ENCODE measurements around the gene LAMB1.
"Not testable (repeated sequence)": the region's sequence is repeated elsewhere in the genome, so short reads cannot be mapped to it uniquely, and the experiment has no call there.

Gene LAMB1

DNA sequence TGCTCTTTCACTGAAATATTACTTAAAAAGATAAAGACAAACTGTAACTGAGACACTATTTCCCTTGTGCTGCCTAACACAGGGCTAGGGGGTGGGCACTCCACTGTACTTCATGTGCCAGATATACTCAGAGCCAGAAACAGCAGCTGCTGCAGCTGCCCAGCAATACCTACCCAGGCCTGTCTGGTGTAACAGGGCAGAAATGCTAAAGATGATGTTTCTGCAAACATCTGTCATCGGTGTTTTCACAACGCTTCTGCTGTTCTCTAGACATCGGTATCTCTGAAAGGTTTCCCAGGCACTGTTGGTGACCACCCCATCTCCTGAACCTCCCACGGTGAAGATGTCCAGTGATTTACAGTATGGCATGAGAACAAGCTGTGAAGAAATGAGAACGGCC is 42.7 kb downstream of the LAMB1 start:
- TF ChIP-seq, protein P1, sequence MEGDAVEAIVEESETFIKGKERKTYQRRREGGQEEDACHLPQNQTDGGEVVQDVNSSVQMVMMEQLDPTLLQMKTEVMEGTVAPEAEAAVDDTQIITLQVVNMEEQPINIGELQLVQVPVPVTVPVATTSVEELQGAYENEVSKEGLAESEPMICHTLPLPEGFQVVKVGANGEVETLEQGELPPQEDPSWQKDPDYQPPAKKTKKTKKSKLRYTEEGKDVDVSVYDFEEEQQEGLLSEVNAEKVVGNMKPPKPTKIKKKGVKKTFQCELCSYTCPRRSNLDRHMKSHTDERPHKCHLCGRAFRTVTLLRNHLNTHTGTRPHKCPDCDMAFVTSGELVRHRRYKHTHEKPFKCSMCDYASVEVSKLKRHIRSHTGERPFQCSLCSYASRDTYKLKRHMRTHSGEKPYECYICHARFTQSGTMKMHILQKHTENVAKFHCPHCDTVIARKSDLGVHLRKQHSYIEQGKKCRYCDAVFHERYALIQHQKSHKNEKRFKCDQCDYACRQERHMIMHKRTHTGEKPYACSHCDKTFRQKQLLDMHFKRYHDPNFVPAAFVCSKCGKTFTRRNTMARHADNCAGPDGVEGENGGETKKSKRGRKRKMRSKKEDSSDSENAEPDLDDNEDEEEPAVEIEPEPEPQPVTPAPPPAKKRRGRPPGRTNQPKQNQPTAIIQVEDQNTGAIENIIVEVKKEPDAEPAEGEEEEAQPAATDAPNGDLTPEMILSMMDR (IDR thresholded peaks at IDR 0.05; ENCODE audit: low read depth, low read length), result no peak
- no peak overlapping the region for H3K4me3 ChIP-seq (ENCODE audit: low read depth, low read length)
- peaks cover 100% of the 10 kb centered on the region for H3K36me3 ChIP-seq
- DNase-seq, result no peak
- no peaks in the 10 kb centered on the region for H3K9me3 ChIP-seq
- no peaks in the 10 kb centered on the region for H3K27me3 ChIP-seq
- H3K4me1 ChIP-seq, result no peaks in the 10 kb centered on the region

DNA sequence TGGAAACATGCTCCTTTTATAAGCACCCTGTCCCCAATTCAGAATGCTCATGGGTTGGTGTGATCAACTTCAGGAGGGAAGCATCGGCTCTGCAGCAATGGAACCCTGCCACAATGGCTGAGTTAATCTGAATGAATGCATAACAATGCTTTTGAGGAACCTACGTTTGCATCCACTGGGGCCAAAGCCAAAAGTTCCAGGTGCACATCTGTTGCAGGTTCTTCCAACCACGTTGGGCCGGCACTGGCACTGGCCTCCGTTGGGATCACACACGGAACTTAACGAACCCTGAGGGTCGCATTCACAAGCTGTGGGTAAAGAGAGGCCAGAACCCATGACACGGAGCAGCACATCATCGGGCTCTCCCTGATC is 43.4 kb downstream of the LAMB1 start:
- Histone ChIP-seq H3K36me3 (peaks cover 100% of the 10 kb centered on the region), H3K4me1 (no peaks in the 10 kb centered on the region), H3K27me3 (no peaks in the 10 kb centered on the region), H3K9me3 (no peaks in the 10 kb centered on the region), H3K4me3 (ENCODE audit: low read depth, low read length) (no peak overlapping the region)
- no peak for DNase-seq
- TF ChIP-seq, protein P1 (IDR thresholded peaks at IDR 0.05; ENCODE audit: low read depth, low read length), result no peak

DNA sequence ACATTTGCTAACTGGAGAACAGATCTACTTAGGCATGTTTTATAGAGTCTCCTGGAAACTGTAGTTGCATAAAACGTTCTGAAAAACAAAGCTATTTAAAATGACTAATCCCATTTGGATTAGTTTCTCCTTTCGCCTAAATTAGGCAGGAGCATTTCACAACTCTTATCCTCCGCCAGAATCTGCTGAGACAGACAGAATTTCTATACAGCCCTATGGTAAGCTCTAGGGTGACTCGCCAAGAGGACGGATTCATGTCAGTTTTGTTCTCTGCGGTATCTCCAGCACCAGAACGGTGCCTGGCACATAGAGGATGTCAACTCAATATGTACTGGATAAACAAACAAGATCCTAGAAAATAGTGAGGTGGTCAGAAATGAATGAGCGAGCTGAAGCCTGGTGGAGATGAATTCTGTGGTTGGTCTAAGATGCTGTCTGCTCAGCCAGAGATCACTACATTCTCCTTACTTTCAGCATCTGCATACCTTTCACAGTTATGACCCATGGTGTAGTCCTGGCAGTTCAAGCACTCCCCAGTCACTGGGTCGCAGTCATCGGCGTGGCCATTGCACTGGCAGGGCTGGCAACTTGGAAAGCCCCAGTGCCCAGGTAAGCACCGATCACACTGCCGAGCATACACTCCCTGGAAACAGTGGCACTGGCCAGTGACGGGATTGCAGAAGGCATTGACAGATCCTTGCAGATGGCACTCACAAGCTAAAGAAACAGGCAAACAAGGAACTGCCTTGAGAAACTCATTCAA is 44.0 kb downstream of the LAMB1 start:
- DNase-seq, result no peak
- Histone ChIP-seq H3K36me3 (peaks cover 100% of the 10 kb centered on the region), H3K4me1 (no peaks in the 10 kb centered on the region), H3K27me3 (no peaks in the 10 kb centered on the region), H3K9me3 (no peaks in the 10 kb centered on the region), H3K4me3 (ENCODE audit: low read depth, low read length) (no peak overlapping the region)
- TF ChIP-seq, protein P1 (IDR thresholded peaks at IDR 0.05; ENCODE audit: low read depth, low read length), result no peak

DNA sequence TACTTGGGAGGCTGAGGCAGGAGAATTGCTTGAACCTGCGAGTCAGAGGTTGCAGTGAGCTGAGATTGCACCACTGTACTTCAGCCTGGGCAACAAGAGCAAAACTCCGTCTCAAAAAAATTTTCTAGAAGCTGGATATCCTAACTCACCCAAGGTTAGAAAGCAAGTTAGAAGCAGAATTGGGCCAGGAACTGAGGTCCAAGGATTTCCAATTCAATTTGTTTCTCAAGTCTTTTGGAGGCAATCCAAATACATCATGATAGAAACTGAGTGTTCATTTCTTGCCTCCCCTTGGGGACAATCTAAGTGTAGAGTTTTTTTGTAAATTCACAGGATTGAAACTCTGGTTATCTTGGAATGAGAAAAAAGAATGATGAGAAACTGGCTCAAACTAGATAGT is 45.5 kb downstream of the LAMB1 start:
- H3K4me1 ChIP-seq, result no peaks in the 10 kb centered on the region
- H3K27me3 ChIP-seq, result no peaks in the 10 kb centered on the region
- no peak overlapping the region for H3K4me3 ChIP-seq (ENCODE audit: low read depth, low read length)
- DNase-seq, result no peak
- peaks cover 100% of the 10 kb centered on the region for H3K36me3 ChIP-seq
- TF ChIP-seq, protein P1 (IDR thresholded peaks at IDR 0.05; ENCODE audit: low read depth, low read length), result no peak
- no peaks in the 10 kb centered on the region for H3K9me3 ChIP-seq

DNA sequence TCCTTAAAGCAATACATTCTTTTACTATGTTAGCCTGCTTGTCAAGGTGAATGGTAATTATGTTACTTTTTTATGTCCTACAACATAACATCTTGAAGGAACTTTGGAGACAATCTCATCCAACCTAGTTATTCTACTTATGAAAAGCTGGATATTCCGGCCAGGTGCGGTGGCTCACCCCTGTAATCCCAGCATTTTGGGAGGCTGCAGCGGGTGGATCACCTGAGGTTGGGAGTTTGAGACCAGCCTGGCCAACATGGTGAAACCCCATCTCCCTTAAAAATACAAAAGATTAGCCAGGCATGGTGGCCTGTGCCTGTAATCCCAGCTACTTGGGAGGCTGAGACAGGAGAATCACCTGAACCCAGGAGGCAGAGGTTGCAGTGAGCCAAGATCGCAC is 46.0 kb downstream of the LAMB1 start:
- not testable (repeated sequence) for DNase-seq; H3K9me3 ChIP-seq; H3K4me3 ChIP-seq (ENCODE audit: low read depth, low read length); H3K27me3 ChIP-seq; H3K4me1 ChIP-seq
- H3K36me3 ChIP-seq, result peaks cover 100% of the 10 kb centered on the region

DNA sequence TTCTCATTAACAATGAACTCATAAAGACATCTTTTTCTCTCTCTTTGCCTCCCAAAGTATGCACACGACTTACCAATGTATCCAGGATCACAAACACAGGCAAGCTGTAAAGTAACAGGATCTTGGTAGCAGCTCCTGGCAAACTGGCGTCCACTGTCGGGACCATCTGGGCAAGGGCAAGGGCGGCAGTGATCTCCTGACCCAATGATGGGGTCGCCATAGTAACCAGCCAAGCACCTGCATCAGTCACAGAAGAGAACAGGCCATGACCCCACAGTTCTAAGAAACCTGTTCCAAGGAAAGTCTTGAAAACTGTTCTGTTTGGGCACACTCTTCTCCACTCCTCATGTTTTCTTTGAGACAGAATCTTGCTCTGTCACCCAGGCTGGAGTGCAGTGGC is 47.6 kb downstream of the LAMB1 start:
- peaks cover 100% of the 10 kb centered on the region for H3K36me3 ChIP-seq

More for the DNA sequence above, 47.6 kb downstream of the LAMB1 start:
- no peak overlapping the region for H3K4me3 ChIP-seq (ENCODE audit: low read depth, low read length)
- no peaks in the 10 kb centered on the region for H3K27me3 ChIP-seq
- no peaks in the 10 kb centered on the region for H3K9me3 ChIP-seq
- no peaks in the 10 kb centered on the region for H3K4me1 ChIP-seq
- no peak for DNase-seq
- TF ChIP-seq, protein P1 (IDR thresholded peaks at IDR 0.05; ENCODE audit: low read depth, low read length), result no peak

Data from BE2C (cell line).